Cardiac muscle cell (in vitro differentiated cells and primary cell): ENCODE data around the gene DAND5. TPM values are rescaled to one million over a fixed set of nuclear protein-coding genes. Genes with fewer than 3 reads are reported as not detected.
A peak's percentile ranks its signal among the peaks of the same experiment; 100 is the strongest.

Experiments
- DNase-seq, 2 donors: peaks; one replicate each; pipeline versions ENCODE4 v3.0.0 to v3.0.0-alpha.2; 2010 to 2017; ENCODE audit warnings: low read depth in 1 of 2, low spot score in 1 of 2
- H3K27ac ChIP-seq: fragments of 200-600 bp; sonication (generic); 2 replicates; pipeline ENCODE4 v1.5.1; 2016
- H3K27me3 ChIP-seq: fragments of 200-600 bp; sonication (generic); 2 replicates; pipeline ENCODE4 v1.6.0; 2016; ENCODE audit warnings: control low read depth
- H3K36me3 ChIP-seq: fragments of 200-600 bp; sonication (generic); 2 replicates; pipeline ENCODE4 v1.5.1; 2016; ENCODE audit warnings: control low read depth
- H3K4me1 ChIP-seq: fragments of 200-600 bp; sonication (generic); 2 replicates; pipeline ENCODE4 v1.8.1; 2017; ENCODE audit warnings: low read depth, mild to moderate bottlenecking, mixed run types
- H3K4me3 ChIP-seq: fragments of 200-600 bp; sonication (generic); 2 replicates; pipeline ENCODE4 v1.5.1; 2016; ENCODE audit warnings: mild to moderate bottlenecking
- H3K9me3 ChIP-seq: fragments of 200-600 bp; sonication (generic); 2 replicates; pipeline ENCODE4 v1.5.1; 2017; ENCODE audit warnings: low read depth, mild to moderate bottlenecking, control low read depth
- CTCF ChIP-seq: IDR thresholded peaks from 2 replicates; pipeline ENCODE4 v1.5.1; 2012; ENCODE audit warnings: low read depth, mild to moderate bottlenecking, low read length
- polyA plus RNA-seq: library from polyadenylated mRNA; unstranded; fragments of >200 nt; fragmentation: Nextera tagmentation; extraction: Ambion mirVana; gene quantifications from 2 replicates; pipeline ENCODE4 v1.2.1, GENCODE V29; 2016
- total RNA-seq: library from RNA; depleted of rRNA; stranded (reverse); fragments of >200 nt; gene quantifications from 2 replicates; pipeline ENCODE4 v1.2.3, GENCODE V29; 2016

DAND5 gene
- total and polyA plus RNA-seq, 2 experiments from 2014 or later: 0.07 TPM; not detected in 1

- Histone ChIP-seq H3K36me3 (peaks cover 26% of the 10 kb centered on the region), H3K27ac (peak within 1 kb of the TSS; percentile 94), H3K9me3 (no peaks in the 10 kb centered on the region), H3K27me3 (no peaks in the 10 kb centered on the region), H3K4me3 (peak within 1 kb of the TSS; percentile 90), H3K4me1 (peaks cover 12% of the 10 kb centered on the region)
- peak; percentile 100 for DNase-seq
- TF ChIP-seq CTCF: peak; percentile 2
These were observed 31.2 kb upstream of the DAND5 start, which contains the start of gene CALR for GRCh38 chr19:12937927-12938778. Gene CALR (plus strand): TSS chr19:12938609. CDS start chr19:12938680, 71 bp downstream.

- Histone ChIP-seq H3K36me3 (peaks cover 33% of the 10 kb centered on the region), H3K4me1 (peaks cover 12% of the 10 kb centered on the region), H3K9me3 (no peaks in the 10 kb centered on the region), H3K4me3 (peak overlapping the region; percentile 90), H3K27ac (peak overlapping the region; percentile 94), H3K27me3 (no peaks in the 10 kb centered on the region)
- peak in 1 of 2 donors; percentile 64 for DNase-seq
- peak; percentile 2 for TF ChIP-seq CTCF
These were observed 30.4 kb upstream of the DAND5 start for GRCh38 chr19:12938779-12939601.

GRCh38 chr19:12939975-12940423 is 29.4 kb upstream of the DAND5 start:
- no peak for DNase-seq
- Histone ChIP-seq H3K4me1 (peaks cover 12% of the 10 kb centered on the region), H3K27me3 (no peaks in the 10 kb centered on the region), H3K9me3 (no peaks in the 10 kb centered on the region), H3K27ac (no peak overlapping the region), H3K36me3 (peaks cover 39% of the 10 kb centered on the region), H3K4me3 (peak overlapping the region; percentile 90)
- TF ChIP-seq CTCF: no peak

- H3K27ac ChIP-seq: peak overlapping the region; percentile 42
- no peak for TF ChIP-seq CTCF
- DNase-seq: no peak
- peaks cover 39% of the 10 kb centered on the region for H3K36me3 ChIP-seq
- no peaks in the 10 kb centered on the region for H3K9me3 ChIP-seq
- H3K4me1 ChIP-seq: peaks cover 12% of the 10 kb centered on the region
- H3K27me3 ChIP-seq: no peaks in the 10 kb centered on the region
- no peak overlapping the region for H3K4me3 ChIP-seq
These were observed 28.5 kb upstream of the DAND5 start for GRCh38 chr19:12940897-12941296.

- Histone ChIP-seq H3K27me3 (no peaks in the 10 kb centered on the region), H3K27ac (peak overlapping the region; percentile 41), H3K4me3 (no peak overlapping the region), H3K36me3 (peaks cover 50% of the 10 kb centered on the region), H3K4me1 (peaks cover 13% of the 10 kb centered on the region), H3K9me3 (no peaks in the 10 kb centered on the region)
- no peak for DNase-seq
- TF ChIP-seq CTCF: no peak
These were observed 25.8 kb upstream of the DAND5 start for GRCh38 chr19:12943437-12944044.
